Loucy (cell line): ENCODE data around the gene PIGM.
A peak's percentile ranks its signal among the peaks of the same experiment; 100 is the strongest.

Source experiments
- H2AFZ ChIP-seq: fragments of 200-600 bp; sonication (generic); 2 replicates; pipeline ENCODE4 v1.6.0; 2016; ENCODE audit warnings: antibody characterized with exemption, mild to moderate bottlenecking, low read length, moderate library complexity
- H3F3A ChIP-seq: fragments of 200-600 bp; 2 replicates; pipeline ENCODE4 v1.6.0; 2016; ENCODE audit warnings: antibody characterized with exemption, low read depth, mild to moderate bottlenecking
- H3K27me3 ChIP-seq: fragments of 200-600 bp; sonication (generic); 2 replicates; pipeline ENCODE4 v1.6.1; 2014; ENCODE audit warnings: low read length, mild to moderate bottlenecking; ENCODE audit not compliant: insufficient read depth, poor library complexity, severe bottlenecking
- H3K36me3 ChIP-seq: fragments of 200-600 bp; sonication (generic); 2 replicates; pipeline ENCODE4 v1.6.1; 2016; ENCODE audit warnings: low read length; ENCODE audit not compliant: insufficient read depth
- H3K4me1 ChIP-seq: fragments of 200-600 bp; sonication (generic); 2 replicates; pipeline ENCODE4 v1.5.1; 2014; ENCODE audit warnings: low read length, mild to moderate bottlenecking; ENCODE audit not compliant: insufficient read depth, poor library complexity, severe bottlenecking
- H3K4me2 ChIP-seq: fragments of 200-600 bp; sonication (generic); 2 replicates; pipeline ENCODE4 v1.6.0; 2014; ENCODE audit warnings: antibody characterized with exemption, low read length, low read depth, mild to moderate bottlenecking; ENCODE audit not compliant: poor library complexity, severe bottlenecking
- H3K4me3 ChIP-seq: fragments of 200-600 bp; sonication (generic); 2 replicates; pipeline ENCODE4 v1.5.1; 2014; ENCODE audit warnings: low read length, mild to moderate bottlenecking, mixed read lengths; ENCODE audit not compliant: poor library complexity, severe bottlenecking
- H3K79me2 ChIP-seq: fragments of 200-600 bp; sonication (generic); 2 replicates; pipeline ENCODE4 v1.6.1; 2014; ENCODE audit warnings: low read length; ENCODE audit not compliant: insufficient read depth
- H3K9ac ChIP-seq: fragments of 200-600 bp; sonication (generic); 2 replicates; pipeline ENCODE4 v1.6.0; 2014; ENCODE audit warnings: mild to moderate bottlenecking, low read depth, low read length, moderate library complexity; ENCODE audit not compliant: poor library complexity, severe bottlenecking
- H3K9me2 ChIP-seq: fragments of 200-600 bp; sonication (generic); replicated peaks from 2 replicates; pipeline ENCODE4 v1.6.1; 2016; ENCODE audit warnings: low read depth, low read length, mixed read lengths
- H3K9me3 ChIP-seq: fragments of 200-600 bp; sonication (generic); 2 replicates; pipeline ENCODE4 v1.6.1; 2014; ENCODE audit warnings: mild to moderate bottlenecking, antibody characterized with exemption, low read length, low read depth; ENCODE audit not compliant: insufficient read depth
- H4K20me1 ChIP-seq: fragments of 200-600 bp; sonication (generic); 2 replicates; pipeline ENCODE4 v1.6.0; 2014; ENCODE audit warnings: antibody characterized with exemption, low read length, mild to moderate bottlenecking; ENCODE audit not compliant: insufficient read depth, poor library complexity, severe bottlenecking
- CTCF ChIP-seq: fragments of 200-600 bp; sonication (generic); conservative IDR thresholded peaks from 2 replicates; pipeline ENCODE4 v1.5.1; 2014; ENCODE audit warnings: mild to moderate bottlenecking, antibody characterized with exemption, low read length
- EZH2phosphoT487 ChIP-seq: fragments of 200-600 bp; IDR thresholded peaks from 2 replicates; pipeline ENCODE4 v1.6.1; 2018; ENCODE audit warnings: antibody characterized with exemption, mild to moderate bottlenecking, moderate library complexity, borderline replicate concordance

The PIGM gene

GRCh38 chr1:160043543-160043942 lies 11.8 kb upstream of the PIGM start:
- no peaks in the 10 kb centered on the region for H3K9me2 ChIP-seq
- no peaks in the 10 kb centered on the region for H3K79me2 ChIP-seq
- H3K27me3 ChIP-seq, result peaks cover 4% of the 10 kb centered on the region
- H4K20me1 ChIP-seq, result no peaks in the 10 kb centered on the region
- no peak overlapping the region for H2AFZ ChIP-seq
- no peaks in the 10 kb centered on the region for H3F3A ChIP-seq
- H3K4me3 ChIP-seq, result no peak overlapping the region
- no peak overlapping the region for H3K4me2 ChIP-seq
- TF ChIP-seq CTCF (no peak), EZH2phosphoT487 (no peak)
- H3K9ac ChIP-seq, result no peak overlapping the region
- H3K9me3 ChIP-seq, result no peaks in the 10 kb centered on the region
- peaks cover 5% of the 10 kb centered on the region for H3K4me1 ChIP-seq
- H3K36me3 ChIP-seq, result no peaks in the 10 kb centered on the region

DNA sequence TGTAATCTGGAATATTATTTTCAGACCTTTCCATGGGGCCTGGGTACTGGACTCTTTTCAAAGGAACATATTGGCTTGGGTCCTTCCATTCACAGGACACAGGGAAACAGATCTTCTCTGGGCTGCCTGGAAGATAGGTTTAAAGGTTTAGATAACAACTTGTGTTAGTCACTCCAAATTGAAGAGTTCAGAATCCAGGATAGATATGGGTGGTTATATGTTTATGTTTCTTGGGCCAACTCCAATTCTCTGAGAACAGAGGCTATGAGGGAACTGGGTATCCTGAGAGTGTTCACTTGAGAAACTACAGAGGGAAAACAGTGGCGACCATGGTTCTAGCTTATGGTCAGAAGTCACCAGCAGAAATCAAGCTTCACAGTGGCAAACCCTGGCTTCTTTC lies 8.7 kb upstream of the PIGM start:
- TF ChIP-seq CTCF, result no peak
- no peak for TF ChIP-seq EZH2phosphoT487
- no peaks in the 10 kb centered on the region for H3K9me2 ChIP-seq

GRCh38 chr1:160032165-160032820 lies 503 bp upstream of the PIGM start:
- peak overlapping the region; percentile 82 for H3K4me3 ChIP-seq
- peaks cover 31% of the 10 kb centered on the region for H3K79me2 ChIP-seq
- peak overlapping the region; percentile 84 for H3K4me2 ChIP-seq
- no peaks in the 10 kb centered on the region for H3F3A ChIP-seq
- H3K27me3 ChIP-seq, result no peaks in the 10 kb centered on the region
- H3K4me1 ChIP-seq, result peaks cover 34% of the 10 kb centered on the region
- H3K9me2 ChIP-seq, result no peaks in the 10 kb centered on the region
- H2AFZ ChIP-seq, result peak overlapping the region; percentile 83
- no peaks in the 10 kb centered on the region for H3K9me3 ChIP-seq
- TF ChIP-seq CTCF (no peak), EZH2phosphoT487 (no peak)
- H3K9ac ChIP-seq, result peak overlapping the region; percentile 82
- H3K36me3 ChIP-seq, result no peaks in the 10 kb centered on the region
- peaks cover 14% of the 10 kb centered on the region for H4K20me1 ChIP-seq

More for the DNA sequence above, 8.7 kb upstream of the PIGM start:
- no peaks in the 10 kb centered on the region for H3K79me2 ChIP-seq
- H2AFZ ChIP-seq, result no peak overlapping the region
- no peak overlapping the region for H3K4me3 ChIP-seq
- H3K27me3 ChIP-seq, result peaks cover 4% of the 10 kb centered on the region
- no peaks in the 10 kb centered on the region for H3K36me3 ChIP-seq
- H3K9me3 ChIP-seq, result no peaks in the 10 kb centered on the region
- no peak overlapping the region for H3K9ac ChIP-seq
- H3F3A ChIP-seq, result no peaks in the 10 kb centered on the region
- no peak overlapping the region for H3K4me2 ChIP-seq
- no peaks in the 10 kb centered on the region for H4K20me1 ChIP-seq
- no peaks in the 10 kb centered on the region for H3K4me1 ChIP-seq
